ENCODE data around the gene PTPRC.

Gene PTPRC

GRCh38 chr1:198679535-198680173 lies 40.8 kb downstream of the PTPRC start:
- in situ Hi-C loops (cut with MboI; ENCODE audit: low sequenced_read_pairs) = loop anchor here (25.0 kb wide), 1 partner anchor 1142 kb away; no protein-coding TSS in a partner anchor
- DNase-seq (ENCODE audit: low spot score in 2 of 2) = no peak
- Histone ChIP-seq H3K36me3 (replicated peaks) (no peaks in the 10 kb centered on the region), H3K9me3 (no peaks in the 10 kb centered on the region), H3K4me1 (peaks cover 18% of the 10 kb centered on the region), H3K4me3 (no peak overlapping the region), H3K27me3 (ENCODE audit: low read depth) (no peaks in the 10 kb centered on the region)

GRCh38 chr1:198680174-198680875 lies 41.5 kb downstream of the PTPRC start:
- in situ Hi-C loops (cut with MboI; ENCODE audit: low sequenced_read_pairs) = loop anchor here (25.0 kb wide), 1 partner anchor 1143 kb away; no protein-coding TSS in a partner anchor
- H3K27me3 ChIP-seq (ENCODE audit: low read depth) = no peaks in the 10 kb centered on the region
- H3K4me3 ChIP-seq = no peak overlapping the region
- H3K36me3 ChIP-seq (replicated peaks) = no peaks in the 10 kb centered on the region
- DNase-seq (ENCODE audit: low spot score in 2 of 2) = no peak
- H3K4me1 ChIP-seq = peaks cover 18% of the 10 kb centered on the region
- H3K9me3 ChIP-seq = no peaks in the 10 kb centered on the region

- Histone ChIP-seq H3K36me3 (replicated peaks) (no peaks in the 10 kb centered on the region), H3K4me1 (peaks cover 18% of the 10 kb centered on the region), H3K4me3 (no peak overlapping the region), H3K9me3 (no peaks in the 10 kb centered on the region), H3K27me3 (ENCODE audit: low read depth) (no peaks in the 10 kb centered on the region)
- no peak for DNase-seq (ENCODE audit: low spot score in 2 of 2)
- in situ Hi-C loops (cut with MboI; ENCODE audit: low sequenced_read_pairs) = loop anchor here (25.0 kb wide), 1 partner anchor 1144 kb away; no protein-coding TSS in a partner anchor
Measured at GRCh38 chr1:198681252-198681651, 42.4 kb downstream of the PTPRC start.

- peaks cover 16% of the 10 kb centered on the region for H3K4me1 ChIP-seq
- H3K27me3 ChIP-seq (ENCODE audit: low read depth) = no peaks in the 10 kb centered on the region
- in situ Hi-C loops (cut with MboI; ENCODE audit: low sequenced_read_pairs) = loop anchor here (25.0 kb wide), 1 partner anchor 1145 kb away; no protein-coding TSS in a partner anchor
- peak; percentile 68 to 84 for DNase-seq (ENCODE audit: low spot score in 2 of 2)
- no peaks in the 10 kb centered on the region for H3K9me3 ChIP-seq
- H3K36me3 ChIP-seq (replicated peaks) = no peaks in the 10 kb centered on the region
- H3K4me3 ChIP-seq = no peak overlapping the region
Measured at GRCh38 chr1:198681831-198682759, 43.3 kb downstream of the PTPRC start.

- Histone ChIP-seq H3K4me1 (peaks cover 16% of the 10 kb centered on the region), H3K36me3 (replicated peaks) (no peaks in the 10 kb centered on the region), H3K27me3 (ENCODE audit: low read depth) (no peaks in the 10 kb centered on the region), H3K4me3 (no peak overlapping the region), H3K9me3 (no peaks in the 10 kb centered on the region)
- DNase-seq (ENCODE audit: low spot score in 2 of 2) = no peak
- in situ Hi-C loops (cut with MboI; ENCODE audit: low sequenced_read_pairs) = loop anchor here (25.0 kb wide), 1 partner anchor 1146 kb away; no protein-coding TSS in a partner anchor
Measured at GRCh38 chr1:198682850-198683249, 44.0 kb downstream of the PTPRC start.

GRCh38 chr1:198683449-198683848 lies 44.6 kb downstream of the PTPRC start:
- Histone ChIP-seq H3K9me3 (no peaks in the 10 kb centered on the region), H3K4me1 (peaks cover 16% of the 10 kb centered on the region), H3K27me3 (ENCODE audit: low read depth) (no peaks in the 10 kb centered on the region), H3K4me3 (no peak overlapping the region), H3K36me3 (replicated peaks) (no peaks in the 10 kb centered on the region)
- in situ Hi-C loops (cut with MboI; ENCODE audit: low sequenced_read_pairs) = loop anchor here (25.0 kb wide), 1 partner anchor 1146 kb away; no protein-coding TSS in a partner anchor
- DNase-seq (ENCODE audit: low spot score in 2 of 2) = no peak

- in situ Hi-C loops (cut with MboI; ENCODE audit: low sequenced_read_pairs) = loop anchor here (25.0 kb wide), 1 partner anchor 1149 kb away; no protein-coding TSS in a partner anchor
- peak in 1 of 2 experiments; percentile 64 for DNase-seq (ENCODE audit: low spot score in 2 of 2)
Measured at GRCh38 chr1:198686069-198686728, 47.4 kb downstream of the PTPRC start.

GRCh38 chr1:198687429-198687828 lies 48.6 kb downstream of the PTPRC start:
- no peaks in the 10 kb centered on the region for H3K9me3 ChIP-seq
- H3K4me3 ChIP-seq = no peak overlapping the region
- H3K27me3 ChIP-seq (ENCODE audit: low read depth) = no peaks in the 10 kb centered on the region
- in situ Hi-C loops (cut with MboI; ENCODE audit: low sequenced_read_pairs) = loop anchor here (25.0 kb wide), 1 partner anchor 1150 kb away; no protein-coding TSS in a partner anchor
- no peaks in the 10 kb centered on the region for H3K36me3 ChIP-seq (replicated peaks)
- no peak for DNase-seq (ENCODE audit: low spot score in 2 of 2)
- H3K4me1 ChIP-seq = peaks cover 4% of the 10 kb centered on the region

More at GRCh38 chr1:198686069-198686728, 47.4 kb downstream of the PTPRC start:
- Histone ChIP-seq H3K36me3 (replicated peaks) (no peaks in the 10 kb centered on the region), H3K4me3 (no peak overlapping the region), H3K9me3 (no peaks in the 10 kb centered on the region), H3K27me3 (ENCODE audit: low read depth) (no peaks in the 10 kb centered on the region), H3K4me1 (peaks cover 14% of the 10 kb centered on the region)

GRCh38 chr1:198691063-198691462 lies 52.2 kb downstream of the PTPRC start:
- in situ Hi-C loops (cut with MboI; ENCODE audit: low sequenced_read_pairs) = loop anchor here (25.0 kb wide), 1 partner anchor 1154 kb away; no protein-coding TSS in a partner anchor
- H3K36me3 ChIP-seq (replicated peaks) = no peaks in the 10 kb centered on the region
- no peaks in the 10 kb centered on the region for H3K9me3 ChIP-seq
- no peak for DNase-seq (ENCODE audit: low spot score in 2 of 2)
- no peaks in the 10 kb centered on the region for H3K27me3 ChIP-seq (ENCODE audit: low read depth)
- H3K4me1 ChIP-seq = no peaks in the 10 kb centered on the region
- no peak overlapping the region for H3K4me3 ChIP-seq

- in situ Hi-C loops (cut with MboI; ENCODE audit: low sequenced_read_pairs) = loop anchor here (25.0 kb wide), 1 partner anchor 1156 kb away; no protein-coding TSS in a partner anchor
- H3K36me3 ChIP-seq (replicated peaks) = no peaks in the 10 kb centered on the region
- no peaks in the 10 kb centered on the region for H3K27me3 ChIP-seq (ENCODE audit: low read depth)
- H3K4me3 ChIP-seq = no peak overlapping the region
- no peaks in the 10 kb centered on the region for H3K9me3 ChIP-seq
- DNase-seq (ENCODE audit: low spot score in 2 of 2) = no peak
- H3K4me1 ChIP-seq = no peaks in the 10 kb centered on the region
Measured at GRCh38 chr1:198693321-198693720, 54.5 kb downstream of the PTPRC start.

GRCh38 chr1:198694542-198694941 lies 55.7 kb downstream of the PTPRC start:
- H3K9me3 ChIP-seq = no peaks in the 10 kb centered on the region
- H3K36me3 ChIP-seq (replicated peaks) = no peaks in the 10 kb centered on the region
- H3K4me3 ChIP-seq = no peak overlapping the region
- no peaks in the 10 kb centered on the region for H3K27me3 ChIP-seq (ENCODE audit: low read depth)
- peaks cover 3% of the 10 kb centered on the region for H3K4me1 ChIP-seq
- in situ Hi-C loops (cut with MboI; ENCODE audit: low sequenced_read_pairs) = loop anchor here (25.0 kb wide), 1 partner anchor 1157 kb away; no protein-coding TSS in a partner anchor
- DNase-seq (ENCODE audit: low spot score in 2 of 2) = no peak

- H3K27me3 ChIP-seq (ENCODE audit: low read depth) = no peaks in the 10 kb centered on the region
- H3K36me3 ChIP-seq (replicated peaks) = no peaks in the 10 kb centered on the region
- DNase-seq (ENCODE audit: low spot score in 2 of 2) = no peak
- H3K4me3 ChIP-seq = no peak overlapping the region
- in situ Hi-C loops (cut with MboI; ENCODE audit: low sequenced_read_pairs) = loop anchor here (25.0 kb wide), 1 partner anchor 1159 kb away; no protein-coding TSS in a partner anchor
- H3K4me1 ChIP-seq = peaks cover 20% of the 10 kb centered on the region
- no peaks in the 10 kb centered on the region for H3K9me3 ChIP-seq
Measured at GRCh38 chr1:198696211-198696610, 57.4 kb downstream of the PTPRC start.
